A549 (cell line): ENCODE measurements around the gene SLC26A3. TPM values are rescaled to one million over a fixed set of nuclear protein-coding genes. Genes with fewer than 3 reads are reported as not detected.

Experiments
- ATAC-seq, 2 experiments: fragments of 200-7000 bp in 1 of 2; fragments of >200 bp in 1 of 2; cut with Nextera tagmentation in 1 of 2; cut with Tn5 transposase in 1 of 2; 3 replicates each; pipeline versions ENCODE4 v1.8.0 to v1.9.1; 2018 to 2020; ENCODE audit warnings: mild to moderate bottlenecking in 1 of 2, moderate library complexity in 1 of 2
- CTCF ChIA-PET: fragments of 300-600 bp; sonication (Branson Sonifier 250); formaldehyde crosslinking; extraction: SDS; loops from one replicate; lab custom pipeline; 2021; ENCODE audit warnings: antibody characterized with exemption, inconsistent platforms; lab: Yijun Ruan, JAX
- POLR2A ChIA-PET: fragments of 350-600 bp; formaldehyde crosslinking; extraction: SDS; loops from one replicate; lab custom pipeline; 2021; ENCODE audit warnings: antibody characterized with exemption, inconsistent platforms; lab: Yijun Ruan, JAX
- DNase-seq, 2 experiments: peaks; one replicate each; pipeline versions ENCODE4 v3.0.0 to v3.0.0-alpha.2; 2011 to 2016; ENCODE audit warnings: low read depth in 1 of 2, low spot score in 1 of 2
- FAIRE-seq: peaks from 2 replicates; lab custom pipeline; 2011; peaks lifted over from hg19 to GRCh38; lab: Jason Lieb, UNC
- H3K27ac ChIP-seq, 2 experiments: fragments of >200 bp; sonication (Bioruptor Twin); formaldehyde crosslinking; 3 replicates each; pipeline ENCODE4 v1.5.1; 2016 to 2017
- H3K4me1 ChIP-seq: fragments of >200 bp; sonication (Bioruptor Twin); formaldehyde crosslinking; 3 replicates; pipeline ENCODE4 v1.6.1; 2016
- H3K4me2 ChIP-seq: fragments of >200 bp; sonication (Bioruptor Twin); formaldehyde crosslinking; 3 replicates; pipeline ENCODE4 v1.6.1; 2016
- H3K4me3 ChIP-seq: fragments of >200 bp; sonication (Bioruptor Twin); formaldehyde crosslinking; 3 replicates; pipeline ENCODE4 v1.5.1; 2016
- H3K9me3 ChIP-seq: fragments of >200 bp; sonication (Bioruptor Twin); formaldehyde crosslinking; 3 replicates; pipeline ENCODE4 v1.6.1; 2016
- CBX2 ChIP-seq: fragments of 200-600 bp; sonication (generic); IDR thresholded peaks from 2 replicates; pipeline ENCODE4 v1.6.1; 2016; ENCODE audit warnings: low read depth, mild to moderate bottlenecking, borderline replicate concordance
- CEBPB ChIP-seq, 2 experiments: fragments of >200 bp in 1 of 2; sonication (Bioruptor Twin) in 1 of 2; formaldehyde crosslinking in 1 of 2; IDR thresholded peaks; 2 replicates each; pipeline ENCODE4 v1.6.1; 2012 to 2016
- CHD2 ChIP-seq: fragments of 150-350 bp; IDR thresholded peaks from 2 replicates; pipeline ENCODE4 v1.6.1; 2014; ENCODE audit warnings: low read length; ENCODE audit not compliant: partially characterized antibody
- GATA3 ChIP-seq: IDR thresholded peaks from 2 replicates; pipeline ENCODE4 v1.6.1; 2012; ENCODE audit warnings: borderline replicate concordance
- HEYL ChIP-seq: fragments of 250-450 bp; sonication (Bioruptor Pico); IDR thresholded peaks from 2 replicates; pipeline ENCODE4 v1.8.0; 2021; ENCODE audit warnings: mild to moderate bottlenecking, moderate library complexity
- HOXA7 ChIP-seq: fragments of 250-450 bp; sonication (Bioruptor Pico); IDR thresholded peaks from 2 replicates; pipeline ENCODE4 v1.5.0; 2020; ENCODE audit warnings: mild to moderate bottlenecking, moderate library complexity
- HOXB5 ChIP-seq: fragments of 250-450 bp; sonication (Bioruptor Pico); IDR thresholded peaks from 2 replicates; pipeline ENCODE4 v1.5.0; 2020; ENCODE audit warnings: mild to moderate bottlenecking, moderate library complexity
- JUNB ChIP-seq: fragments of >200 bp; sonication (Bioruptor Twin); formaldehyde crosslinking; IDR thresholded peaks from 2 replicates; pipeline ENCODE4 v1.6.1; 2016
- KDM1A ChIP-seq: fragments of 200-600 bp; sonication (generic); IDR thresholded peaks from 2 replicates; pipeline ENCODE4 v1.6.1; 2016; ENCODE audit warnings: low read depth, mild to moderate bottlenecking
- MAX ChIP-seq: IDR thresholded peaks from 2 replicates; pipeline ENCODE4 v1.6.1; 2012
- MAZ ChIP-seq: fragments of 150-350 bp; IDR thresholded peaks from 2 replicates; pipeline ENCODE4 v1.6.1; 2014; ENCODE audit warnings: antibody characterized with exemption, low read depth, low read length, borderline replicate concordance
- NPAS2 ChIP-seq: fragments of 250-450 bp; sonication (Bioruptor Pico); IDR thresholded peaks from 2 replicates; pipeline ENCODE4 v1.8.0; 2022; ENCODE audit warnings: mild to moderate bottlenecking, moderate library complexity, borderline replicate concordance
- RCOR1 ChIP-seq: fragments of 150-350 bp; IDR thresholded peaks from 2 replicates; pipeline ENCODE4 v1.6.1; 2014; ENCODE audit warnings: antibody characterized with exemption, low read length, low read depth
- SREBF2 ChIP-seq: fragments of 450-650 bp; IDR thresholded peaks from 2 replicates; pipeline ENCODE4 v1.6.1; 2014; ENCODE audit warnings: mild to moderate bottlenecking, moderate library complexity
- ZNF302 ChIP-seq: fragments of 250-450 bp; sonication (Bioruptor Pico); IDR thresholded peaks from 2 replicates; pipeline ENCODE4 v1.9.0; 2021; ENCODE audit warnings: inconsistent platforms, mild to moderate bottlenecking, moderate library complexity
- WGBS: methylation state at CpG from one replicate; pipeline ENCODE4 v1.1.6; 2017; ENCODE audit errors: missing lambda C conversion rate; 5-methylcytosine and 5-hydroxymethylcytosine counted together
- polyA plus RNA-seq, 4 experiments: library from polyadenylated mRNA; depleted of rRNA in 3 of 4; stranded (reverse); fragments of >200 nt; fragmentation: RNase III in 1 of 4; extraction: RNeasy Plus Mini Kit Qiagen cat#74134 plus additional on column Dnase treatment in 1 of 4; gene quantifications; 2 replicates in 3 of 4; 3 replicates in 1 of 4; pipeline ENCODE4 v1.2.3, GENCODE V29; 2011 to 2017
- TF ChIP-seq, protein P1 (sequence below): fragments of 200-600 bp; sonication (generic); IDR thresholded peaks from 2 replicates; pipeline ENCODE4 v1.6.1; 2016; ENCODE audit warnings: antibody characterized with exemption, mild to moderate bottlenecking, moderate library complexity
- TF ChIP-seq, protein P2 (sequence below): fragments of 250-450 bp; sonication (Bioruptor Pico); IDR thresholded peaks from 2 replicates; pipeline ENCODE4 v1.5.0; 2020; ENCODE audit warnings: low read depth, mild to moderate bottlenecking, moderate library complexity

Gene SLC26A3
- polyA plus RNA-seq, 2 of the 4 experiments (the other 2 are of a cell fraction) = not detected

DNA sequence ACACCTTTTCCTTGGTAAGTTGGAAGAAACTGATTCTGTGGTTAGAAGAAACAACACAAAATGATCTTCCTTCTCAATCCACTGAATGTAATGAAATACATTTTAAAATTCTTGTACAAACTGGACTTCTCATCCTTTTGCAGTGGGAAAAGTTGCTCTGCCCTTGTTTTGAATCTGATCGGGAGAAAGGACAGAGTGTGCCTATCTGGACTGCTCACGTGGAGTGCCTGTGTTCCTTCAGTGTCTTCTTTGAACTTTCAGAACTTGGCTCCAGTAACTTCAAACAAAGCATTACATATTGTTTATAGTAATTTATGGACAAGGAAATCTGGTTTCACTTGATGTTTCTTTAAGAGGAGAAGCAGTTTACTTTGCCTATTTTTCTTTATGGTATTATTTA is 17.1 kb downstream of the SLC26A3 start:
- POLR2A ChIA-PET = no interaction called here
- Histone ChIP-seq H3K4me2 (no peak overlapping the region), H3K4me1 (no peaks in the 10 kb centered on the region), H3K4me3 (no peak overlapping the region), H3K27ac (no peak overlapping the region)
- DNase-seq (no peak), FAIRE-seq (no peak), ATAC-seq (no peak)
- CTCF ChIA-PET = no interaction called here
- WGBS = 38% methylated on average over 2 of the region's 2 CpGs
- TF ChIP-seq JUNB (no peak), NPAS2 (CRISPR knock-in tag) (no peak), SREBF2 (no peak), ZNF302 (CRISPR knock-in tag) (no peak), MAX (no peak)
- TF ChIP-seq, protein P1, sequence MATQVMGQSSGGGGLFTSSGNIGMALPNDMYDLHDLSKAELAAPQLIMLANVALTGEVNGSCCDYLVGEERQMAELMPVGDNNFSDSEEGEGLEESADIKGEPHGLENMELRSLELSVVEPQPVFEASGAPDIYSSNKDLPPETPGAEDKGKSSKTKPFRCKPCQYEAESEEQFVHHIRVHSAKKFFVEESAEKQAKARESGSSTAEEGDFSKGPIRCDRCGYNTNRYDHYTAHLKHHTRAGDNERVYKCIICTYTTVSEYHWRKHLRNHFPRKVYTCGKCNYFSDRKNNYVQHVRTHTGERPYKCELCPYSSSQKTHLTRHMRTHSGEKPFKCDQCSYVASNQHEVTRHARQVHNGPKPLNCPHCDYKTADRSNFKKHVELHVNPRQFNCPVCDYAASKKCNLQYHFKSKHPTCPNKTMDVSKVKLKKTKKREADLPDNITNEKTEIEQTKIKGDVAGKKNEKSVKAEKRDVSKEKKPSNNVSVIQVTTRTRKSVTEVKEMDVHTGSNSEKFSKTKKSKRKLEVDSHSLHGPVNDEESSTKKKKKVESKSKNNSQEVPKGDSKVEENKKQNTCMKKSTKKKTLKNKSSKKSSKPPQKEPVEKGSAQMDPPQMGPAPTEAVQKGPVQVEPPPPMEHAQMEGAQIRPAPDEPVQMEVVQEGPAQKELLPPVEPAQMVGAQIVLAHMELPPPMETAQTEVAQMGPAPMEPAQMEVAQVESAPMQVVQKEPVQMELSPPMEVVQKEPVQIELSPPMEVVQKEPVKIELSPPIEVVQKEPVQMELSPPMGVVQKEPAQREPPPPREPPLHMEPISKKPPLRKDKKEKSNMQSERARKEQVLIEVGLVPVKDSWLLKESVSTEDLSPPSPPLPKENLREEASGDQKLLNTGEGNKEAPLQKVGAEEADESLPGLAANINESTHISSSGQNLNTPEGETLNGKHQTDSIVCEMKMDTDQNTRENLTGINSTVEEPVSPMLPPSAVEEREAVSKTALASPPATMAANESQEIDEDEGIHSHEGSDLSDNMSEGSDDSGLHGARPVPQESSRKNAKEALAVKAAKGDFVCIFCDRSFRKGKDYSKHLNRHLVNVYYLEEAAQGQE = no peak
- TF ChIP-seq, all 56 proteins: peak for 0
- H3K9me3 ChIP-seq = no peaks in the 10 kb centered on the region

DNA sequence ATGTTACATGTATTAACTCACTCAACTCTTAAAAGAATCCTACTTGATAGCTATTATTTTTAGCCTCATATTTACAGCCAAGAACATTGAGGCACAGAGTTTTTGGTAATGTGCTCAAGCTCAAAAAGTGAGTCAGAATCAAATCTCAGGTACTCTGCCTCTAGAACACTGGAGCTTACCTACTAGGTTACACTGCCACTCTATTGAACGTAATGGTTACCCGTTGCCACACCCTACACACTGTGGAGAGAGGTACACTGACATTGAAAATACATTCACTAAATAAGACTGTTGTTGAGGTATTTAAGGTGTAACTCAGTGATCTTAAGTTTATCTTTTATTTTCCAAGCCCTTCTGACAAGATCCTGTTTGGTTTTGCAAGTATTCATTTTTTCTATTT is 17.9 kb downstream of the SLC26A3 start:
- ChIA-PET POLR2A (no interaction called here), CTCF (interaction anchor here (1.9 kb wide), 1 partner anchor 42 kb away, joined by 6 read pairs; the partner anchor contains the start of gene CBLL1)
- H3K27ac ChIP-seq = no peak overlapping the region
- WGBS = 59% methylated on average over 2 of the region's 2 CpGs
- no peak overlapping the region for H3K4me2 ChIP-seq
- ATAC-seq (no peak), FAIRE-seq (peak; percentile 18), DNase-seq (no peak)
- H3K9me3 ChIP-seq = no peaks in the 10 kb centered on the region
- no peaks in the 10 kb centered on the region for H3K4me1 ChIP-seq
- TF ChIP-seq RCOR1 (no peak), CHD2 (no peak), NPAS2 (CRISPR knock-in tag) (no peak), CBX2 (no peak), HEYL (CRISPR knock-in tag) (no peak), SREBF2 (no peak), HOXB5 (CRISPR knock-in tag) (no peak), KDM1A (no peak), HOXA7 (no peak), MAZ (no peak), CEBPB (IDR thresholded peaks at IDR 0.05) (no peak), GATA3 (no peak)
- TF ChIP-seq, protein P1 = no peak
- TF ChIP-seq, protein P2, sequence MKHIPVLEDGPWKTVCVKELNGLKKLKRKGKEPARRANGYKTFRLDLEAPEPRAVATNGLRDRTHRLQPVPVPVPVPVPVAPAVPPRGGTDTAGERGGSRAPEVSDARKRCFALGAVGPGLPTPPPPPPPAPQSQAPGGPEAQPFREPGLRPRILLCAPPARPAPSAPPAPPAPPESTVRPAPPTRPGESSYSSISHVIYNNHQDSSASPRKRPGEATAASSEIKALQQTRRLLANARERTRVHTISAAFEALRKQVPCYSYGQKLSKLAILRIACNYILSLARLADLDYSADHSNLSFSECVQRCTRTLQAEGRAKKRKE (CRISPR knock-in tag) = no peak
- TF ChIP-seq, all 56 proteins: peak for 0
- H3K4me3 ChIP-seq = no peak overlapping the region
